Measurements from ENCODE around the gene NAT10.

DNA sequence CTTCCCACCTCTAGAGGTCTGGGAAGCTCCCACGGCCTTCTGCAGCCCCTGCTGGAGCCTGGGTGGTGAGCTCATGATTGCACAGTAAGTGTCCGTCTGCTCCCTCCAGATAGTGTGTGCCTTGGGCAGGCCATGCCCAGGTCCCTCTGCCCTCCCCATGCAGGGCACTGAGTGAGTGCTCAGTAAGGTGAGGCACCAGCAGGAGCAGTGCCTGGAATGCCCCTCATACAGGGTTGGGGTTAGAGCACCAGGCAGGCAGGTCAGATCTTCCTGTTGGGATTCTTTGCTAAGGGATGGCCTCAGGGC, 50.3 kb downstream of the NAT10 start:
- TF ChIP-seq, protein P1, sequence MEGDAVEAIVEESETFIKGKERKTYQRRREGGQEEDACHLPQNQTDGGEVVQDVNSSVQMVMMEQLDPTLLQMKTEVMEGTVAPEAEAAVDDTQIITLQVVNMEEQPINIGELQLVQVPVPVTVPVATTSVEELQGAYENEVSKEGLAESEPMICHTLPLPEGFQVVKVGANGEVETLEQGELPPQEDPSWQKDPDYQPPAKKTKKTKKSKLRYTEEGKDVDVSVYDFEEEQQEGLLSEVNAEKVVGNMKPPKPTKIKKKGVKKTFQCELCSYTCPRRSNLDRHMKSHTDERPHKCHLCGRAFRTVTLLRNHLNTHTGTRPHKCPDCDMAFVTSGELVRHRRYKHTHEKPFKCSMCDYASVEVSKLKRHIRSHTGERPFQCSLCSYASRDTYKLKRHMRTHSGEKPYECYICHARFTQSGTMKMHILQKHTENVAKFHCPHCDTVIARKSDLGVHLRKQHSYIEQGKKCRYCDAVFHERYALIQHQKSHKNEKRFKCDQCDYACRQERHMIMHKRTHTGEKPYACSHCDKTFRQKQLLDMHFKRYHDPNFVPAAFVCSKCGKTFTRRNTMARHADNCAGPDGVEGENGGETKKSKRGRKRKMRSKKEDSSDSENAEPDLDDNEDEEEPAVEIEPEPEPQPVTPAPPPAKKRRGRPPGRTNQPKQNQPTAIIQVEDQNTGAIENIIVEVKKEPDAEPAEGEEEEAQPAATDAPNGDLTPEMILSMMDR (IDR thresholded peaks at IDR 0.05; ENCODE audit: insufficient read depth, low read depth, low read length) = no peak
- TF ChIP-seq EZH2 (IDR thresholded peaks at IDR 0.05; ENCODE audit: insufficient read depth, low read length) = no peak
